Measurements from ENCODE around the gene SRRM4.

- TF ChIP-seq CTCF (IDR thresholded peaks at IDR 0.05; ENCODE audit: low read length) = no peak
- no peak for TF ChIP-seq EZH2 (IDR thresholded peaks at IDR 0.05; ENCODE audit: borderline replicate concordance, low read length)
Observed at GRCh38 chr12:119008691-119009221, 27.4 kb downstream of the SRRM4 start.

Data from OCI-LY1 (cell line).